ENCODE results near the gene ACER3.
"Not testable (repeated sequence)": the region's sequence is repeated elsewhere in the genome, so short reads cannot be mapped to it uniquely, and the experiment has no call there.

Gene ACER3

GRCh38 chr11:76837696-76838677 is 22.7 kb upstream of the ACER3 start:
- DNase-seq = no peak

- no peak for DNase-seq
These were observed 22.0 kb upstream of the ACER3 start for GRCh38 chr11:76838678-76839068.

GRCh38 chr11:76839311-76839710 is 21.4 kb upstream of the ACER3 start:
- no peak for DNase-seq

- DNase-seq = no peak
These were observed 18.7 kb upstream of the ACER3 start for GRCh38 chr11:76841923-76842452.

- DNase-seq = no peak
These were observed 16.8 kb upstream of the ACER3 start for GRCh38 chr11:76843907-76844306.

GRCh38 chr11:76844511-76844910 is 16.2 kb upstream of the ACER3 start:
- no peak for DNase-seq

GRCh38 chr11:76845069-76845468 is 15.6 kb upstream of the ACER3 start:
- DNase-seq = no peak

- no peak for DNase-seq
These were observed 14.3 kb upstream of the ACER3 start for GRCh38 chr11:76846441-76846840.

- DNase-seq = no peak
These were observed 11.3 kb upstream of the ACER3 start for GRCh38 chr11:76849376-76849775.

GRCh38 chr11:76850130-76850529 is 10.6 kb upstream of the ACER3 start:
- DNase-seq = no peak

GRCh38 chr11:76850815-76851214 is 9.9 kb upstream of the ACER3 start:
- no peak for DNase-seq

GRCh38 chr11:76854709-76855108 is 6.0 kb upstream of the ACER3 start:
- DNase-seq = no peak

- DNase-seq = not testable (repeated sequence)
These were observed 5.0 kb upstream of the ACER3 start for GRCh38 chr11:76855670-76856069.

- no peak for DNase-seq
These were observed 4.6 kb upstream of the ACER3 start for GRCh38 chr11:76856106-76856505.

GRCh38 chr11:76856571-76856970 is 4.1 kb upstream of the ACER3 start:
- no peak for DNase-seq

GRCh38 chr11:76857781-76858410 is 2.8 kb upstream of the ACER3 start:
- DNase-seq = no peak

- DNase-seq = no peak
These were observed 950 bp upstream of the ACER3 start for GRCh38 chr11:76859708-76860227.

GRCh38 chr11:76861490-76861953 is 804 bp downstream of the ACER3 start:
- DNase-seq = no peak

GRCh38 chr11:76862794-76863193 is 2.1 kb downstream of the ACER3 start:
- DNase-seq = not testable (repeated sequence)

GRCh38 chr11:76863196-76863777 is 2.6 kb downstream of the ACER3 start:
- DNase-seq = no peak

GRCh38 chr11:76872959-76873827 is 12.5 kb downstream of the ACER3 start:
- no peak for DNase-seq

GRCh38 chr11:76878014-76878413 is 17.3 kb downstream of the ACER3 start:
- DNase-seq = no peak

Data from NCI-H2171 (cell line).